Peyer's patch (tissue), 4 donors: Measurements from ENCODE around the gene RPGRIP1L. TPM values are rescaled to one million over a fixed set of nuclear protein-coding genes. Genes with fewer than 3 reads are reported as not detected.

Experiments used
- DNase-seq, 3 donors: peaks; one replicate each; pipeline ENCODE4 v3.0.0-alpha.2; 2017 to 2019
- H3K27ac ChIP-seq, 4 donors: fragments of 200-600 bp; sonication (generic); one replicate each; pipeline ENCODE4 v1.5.1; 2016 to 2019
- H3K27me3 ChIP-seq, 2 donors: fragments of 200-600 bp; sonication (generic); one replicate each; pipeline ENCODE4 v1.5.1; 2019
- H3K36me3 ChIP-seq, 3 donors: fragments of 200-600 bp; sonication (generic); one replicate each; pipeline ENCODE4 v1.5.1; 2016 to 2019
- H3K4me1 ChIP-seq, 4 donors: fragments of 200-600 bp; sonication (generic); one replicate each; pipeline ENCODE4 v1.5.1; 2016 to 2019
- H3K4me3 ChIP-seq, 4 donors: fragments of 200-600 bp; sonication (generic); 1 replicate in 3 of 4; 2 replicates in 1 of 4; pipeline ENCODE4 v1.5.1; 2016 to 2019; ENCODE audit warnings: mild to moderate bottlenecking in 1 of 4
- H3K9me3 ChIP-seq, 4 donors: fragments of 200-600 bp; sonication (generic); one replicate each; pipeline ENCODE4 v1.5.1; 2016 to 2019; ENCODE audit warnings: mild to moderate bottlenecking in 1 of 4
- POLR2A ChIP-seq, 2 donors: fragments of 450-650 bp; IDR thresholded peaks; one replicate each; pipeline ENCODE4 v1.5.1; 2017; ENCODE audit warnings: antibody characterized with exemption in 2 of 2, mild to moderate bottlenecking in 2 of 2, moderate library complexity in 2 of 2
- total RNA-seq, 4 donors: library from RNA; depleted of rRNA; stranded (reverse); fragments of >200 nt; gene quantifications; one replicate each; pipeline ENCODE4 v1.1.0, GENCODE V29; 2016
- TF ChIP-seq, protein P1 (sequence below), 6 experiments: fragments of 450-650 bp in 4 of 6; fragments of 200-600 bp in 2 of 6; sonication (generic) in 1 of 6; IDR thresholded peaks; one replicate each; pipeline ENCODE4 v1.5.1; 2017 to 2019; ENCODE audit warnings: antibody characterized with exemption in 6 of 6, mild to moderate bottlenecking in 3 of 6, moderate library complexity in 1 of 6

Gene RPGRIP1L
- total RNA-seq, 4 donors from 2014 or later, result 1.1 to 9.1 (median 3.3) TPM

DNA sequence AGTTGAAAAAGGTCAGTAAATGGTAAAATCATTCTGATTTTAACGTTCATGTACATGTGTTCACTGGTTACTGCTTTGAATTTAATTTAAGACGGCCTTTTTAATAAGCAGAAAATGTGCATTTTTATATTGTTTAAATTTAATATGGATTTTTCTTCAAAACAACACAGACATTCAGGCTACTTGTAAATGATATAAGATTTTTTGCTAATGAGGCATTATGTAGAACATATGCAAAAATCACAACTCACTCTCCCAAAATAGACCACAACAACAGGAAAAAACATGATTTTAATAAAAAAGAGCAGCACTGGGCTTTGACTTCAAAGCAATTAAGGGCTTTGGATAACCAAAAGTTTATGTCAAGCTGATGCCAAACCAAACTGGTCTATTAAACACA is 22.3 kb downstream of the RPGRIP1L start:
- H3K9me3 ChIP-seq, result no peaks in the 10 kb centered on the region
- H3K4me1 ChIP-seq, result no peaks in the 10 kb centered on the region
- TF ChIP-seq, protein P1, sequence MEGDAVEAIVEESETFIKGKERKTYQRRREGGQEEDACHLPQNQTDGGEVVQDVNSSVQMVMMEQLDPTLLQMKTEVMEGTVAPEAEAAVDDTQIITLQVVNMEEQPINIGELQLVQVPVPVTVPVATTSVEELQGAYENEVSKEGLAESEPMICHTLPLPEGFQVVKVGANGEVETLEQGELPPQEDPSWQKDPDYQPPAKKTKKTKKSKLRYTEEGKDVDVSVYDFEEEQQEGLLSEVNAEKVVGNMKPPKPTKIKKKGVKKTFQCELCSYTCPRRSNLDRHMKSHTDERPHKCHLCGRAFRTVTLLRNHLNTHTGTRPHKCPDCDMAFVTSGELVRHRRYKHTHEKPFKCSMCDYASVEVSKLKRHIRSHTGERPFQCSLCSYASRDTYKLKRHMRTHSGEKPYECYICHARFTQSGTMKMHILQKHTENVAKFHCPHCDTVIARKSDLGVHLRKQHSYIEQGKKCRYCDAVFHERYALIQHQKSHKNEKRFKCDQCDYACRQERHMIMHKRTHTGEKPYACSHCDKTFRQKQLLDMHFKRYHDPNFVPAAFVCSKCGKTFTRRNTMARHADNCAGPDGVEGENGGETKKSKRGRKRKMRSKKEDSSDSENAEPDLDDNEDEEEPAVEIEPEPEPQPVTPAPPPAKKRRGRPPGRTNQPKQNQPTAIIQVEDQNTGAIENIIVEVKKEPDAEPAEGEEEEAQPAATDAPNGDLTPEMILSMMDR (IDR thresholded peaks at IDR 0.05), result no peak
- no peak for TF ChIP-seq POLR2A (IDR thresholded peaks at IDR 0.05)
- no peak overlapping the region for H3K4me3 ChIP-seq
- no peaks in the 10 kb centered on the region for H3K36me3 ChIP-seq
- DNase-seq, result no peak
- H3K27ac ChIP-seq, result no peak overlapping the region
- H3K27me3 ChIP-seq, result no peaks in the 10 kb centered on the region

DNA sequence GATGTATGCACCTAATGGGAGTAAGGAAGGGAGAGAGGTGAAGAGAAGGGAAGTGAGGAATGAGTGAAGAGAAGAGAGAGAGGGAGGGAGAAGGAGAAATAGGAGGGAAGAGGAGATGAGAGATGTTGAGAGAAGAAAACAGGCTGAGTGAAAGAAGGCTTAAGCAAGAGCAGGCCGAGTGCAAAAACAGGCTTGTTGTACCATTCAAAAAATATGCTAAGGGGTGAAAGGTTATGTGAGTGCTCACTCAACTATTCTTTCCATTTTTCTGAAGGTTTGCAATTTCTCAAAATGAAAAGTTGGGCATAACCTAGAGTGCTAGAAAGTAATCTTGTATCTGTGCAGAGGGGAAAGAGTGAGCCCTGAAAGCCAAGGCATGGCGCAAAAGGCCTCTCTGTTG is 22.9 kb downstream of the RPGRIP1L start:
- Histone ChIP-seq H3K4me1 (no peaks in the 10 kb centered on the region), H3K36me3 (no peaks in the 10 kb centered on the region), H3K27ac (no peak overlapping the region), H3K27me3 (no peaks in the 10 kb centered on the region), H3K4me3 (no peak overlapping the region), H3K9me3 (no peaks in the 10 kb centered on the region)
- DNase-seq, result no peak
- TF ChIP-seq, protein P1 (IDR thresholded peaks at IDR 0.05), result no peak
- TF ChIP-seq POLR2A (IDR thresholded peaks at IDR 0.05), result no peak

DNA sequence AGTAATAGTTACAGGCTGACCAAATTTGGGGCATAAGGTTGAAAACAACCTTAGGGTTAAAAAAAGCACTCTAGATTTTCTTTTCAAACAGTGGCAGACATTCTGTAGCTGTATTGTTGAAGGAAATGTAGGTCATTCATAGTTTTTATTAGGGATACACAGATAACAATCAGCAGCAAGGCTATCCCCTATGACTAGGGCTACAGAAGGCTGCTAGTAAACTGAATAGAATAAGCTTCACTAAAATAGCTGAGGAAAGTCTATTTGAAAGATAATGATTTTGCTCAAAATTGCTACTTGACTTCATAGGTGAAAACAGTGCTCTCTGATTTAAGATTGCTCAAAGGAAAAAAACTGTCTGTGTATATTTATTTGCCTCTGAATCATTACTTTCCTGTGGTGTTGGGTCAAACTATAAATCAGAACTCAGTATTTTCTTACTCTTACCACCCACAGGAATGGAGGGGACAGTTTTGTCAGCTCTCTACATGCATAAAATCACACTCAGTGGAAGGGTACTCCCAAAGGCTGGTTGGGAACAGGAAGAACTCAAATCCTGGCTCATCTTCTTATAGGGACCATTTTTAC is 24.8 kb downstream of the RPGRIP1L start:
- no peak for TF ChIP-seq POLR2A (IDR thresholded peaks at IDR 0.05)
- TF ChIP-seq, protein P1 (IDR thresholded peaks at IDR 0.05), result no peak
- no peak for DNase-seq
- no peaks in the 10 kb centered on the region for H3K36me3 ChIP-seq
- no peaks in the 10 kb centered on the region for H3K9me3 ChIP-seq
- H3K27ac ChIP-seq, result no peak overlapping the region
- H3K4me3 ChIP-seq, result no peak overlapping the region
- no peaks in the 10 kb centered on the region for H3K4me1 ChIP-seq
- no peaks in the 10 kb centered on the region for H3K27me3 ChIP-seq

DNA sequence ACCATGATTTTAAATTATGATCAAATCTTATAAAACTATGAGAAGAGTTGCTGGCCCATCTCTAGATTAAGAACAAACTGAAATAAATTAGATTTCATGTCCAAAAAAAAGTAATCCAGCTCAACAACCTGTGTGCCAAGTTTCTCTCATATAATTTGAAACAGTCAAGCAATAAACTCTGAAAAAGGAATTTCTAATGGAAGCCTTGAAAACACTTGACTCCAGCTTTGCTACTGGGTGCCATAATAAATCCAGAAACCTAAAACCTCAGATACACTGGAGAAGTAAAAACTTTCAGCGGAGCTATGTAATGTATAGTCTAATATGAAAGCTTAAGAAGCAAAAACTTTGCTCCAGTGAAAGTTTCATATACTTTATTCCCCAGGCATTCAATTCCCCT is 25.5 kb downstream of the RPGRIP1L start:
- no peaks in the 10 kb centered on the region for H3K27me3 ChIP-seq
- no peak for DNase-seq
- H3K27ac ChIP-seq, result no peak overlapping the region
- no peaks in the 10 kb centered on the region for H3K9me3 ChIP-seq
- no peak overlapping the region for H3K4me3 ChIP-seq
- H3K4me1 ChIP-seq, result no peaks in the 10 kb centered on the region
- TF ChIP-seq POLR2A (IDR thresholded peaks at IDR 0.05), result no peak
- TF ChIP-seq, protein P1 (IDR thresholded peaks at IDR 0.05), result no peak
- no peaks in the 10 kb centered on the region for H3K36me3 ChIP-seq

DNA sequence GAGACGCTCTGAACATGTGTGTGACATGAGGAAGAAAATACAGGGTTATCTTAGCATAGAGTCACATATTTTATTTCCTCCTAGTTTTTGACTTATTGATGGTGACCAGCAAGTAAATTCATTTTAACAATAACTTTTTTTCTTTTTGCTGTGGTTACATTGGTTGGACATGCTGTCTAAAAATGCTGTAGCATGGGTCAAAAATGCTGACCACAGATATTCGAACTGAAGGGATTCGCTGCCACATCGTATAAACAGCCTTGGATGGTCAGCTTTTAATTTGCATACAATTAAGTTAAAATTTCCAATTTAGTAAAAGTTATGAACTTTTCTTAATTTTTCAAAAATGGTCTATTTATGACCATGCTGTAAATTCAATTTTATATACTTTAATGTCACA is 30.5 kb downstream of the RPGRIP1L start:
- no peaks in the 10 kb centered on the region for H3K9me3 ChIP-seq
- TF ChIP-seq POLR2A (IDR thresholded peaks at IDR 0.05), result no peak
- TF ChIP-seq, protein P1 (IDR thresholded peaks at IDR 0.05), result no peak
- no peaks in the 10 kb centered on the region for H3K4me1 ChIP-seq
- no peak overlapping the region for H3K27ac ChIP-seq
- no peaks in the 10 kb centered on the region for H3K27me3 ChIP-seq
- H3K4me3 ChIP-seq, result no peak overlapping the region
- DNase-seq, result no peak
- no peaks in the 10 kb centered on the region for H3K36me3 ChIP-seq

DNA sequence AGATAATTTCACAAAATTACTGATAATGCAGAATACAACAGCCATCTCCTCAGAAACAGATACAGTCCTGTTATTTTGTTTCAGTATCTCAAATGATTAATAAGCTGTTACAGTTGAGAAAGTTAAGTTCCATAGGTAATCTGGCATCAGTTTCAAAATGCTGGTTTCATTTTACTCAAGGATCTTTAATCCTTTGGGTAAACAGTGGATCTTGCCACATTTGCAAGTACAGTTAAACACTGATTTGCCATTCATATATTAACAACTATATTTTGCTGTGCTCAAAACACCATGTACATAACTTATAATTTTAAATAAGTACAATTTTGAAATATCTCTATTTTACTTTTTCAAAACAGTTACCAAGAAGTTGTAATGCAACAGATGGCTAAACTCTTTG is 31.2 kb downstream of the RPGRIP1L start:
- H3K4me3 ChIP-seq, result no peak overlapping the region
- H3K27ac ChIP-seq, result no peak overlapping the region

More for the DNA sequence above, 31.2 kb downstream of the RPGRIP1L start:
- no peaks in the 10 kb centered on the region for H3K4me1 ChIP-seq
- H3K9me3 ChIP-seq, result no peaks in the 10 kb centered on the region
- DNase-seq, result no peak
- no peaks in the 10 kb centered on the region for H3K27me3 ChIP-seq
- no peak for TF ChIP-seq POLR2A (IDR thresholded peaks at IDR 0.05)
- TF ChIP-seq, protein P1 (IDR thresholded peaks at IDR 0.05), result no peak
- no peaks in the 10 kb centered on the region for H3K36me3 ChIP-seq
